Measurements from ENCODE around the gene C4orf50.

DNA sequence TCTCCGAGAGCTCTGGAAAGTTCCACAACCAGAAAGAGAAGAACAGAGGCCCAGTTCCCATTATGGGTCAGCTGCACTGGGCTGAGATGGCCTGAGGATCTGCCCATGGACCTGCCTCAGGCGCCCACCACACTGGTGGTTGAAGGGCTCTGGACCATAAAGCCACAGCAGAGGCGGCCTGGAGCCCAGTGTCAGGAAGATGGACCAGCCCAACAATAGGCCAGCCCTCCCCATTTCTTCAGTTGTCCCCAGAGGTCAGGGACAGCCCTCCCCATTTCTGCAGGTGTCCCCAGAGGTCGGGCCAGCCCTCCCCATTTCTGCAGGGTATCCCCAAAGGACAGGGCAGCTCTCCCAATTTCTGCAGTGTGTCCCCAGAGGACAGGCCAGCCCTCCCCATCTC is 37.2 kb upstream of the C4orf50 start:
- TF ChIP-seq EZH2 (IDR thresholded peaks at IDR 0.05; ENCODE audit: insufficient read depth, poor library complexity, severe bottlenecking) (no peak), EZH2phosphoT487 (IDR thresholded peaks at IDR 0.05; ENCODE audit: insufficient read depth, low read depth) (no peak)

Data from GM23248 (cell line).